A549 (cell line): ENCODE data around the gene VWA8. TPM values are rescaled to one million over a fixed set of nuclear protein-coding genes. Genes with fewer than 3 reads are reported as not detected.

Experiments
- ATAC-seq, 2 experiments: fragments of 200-7000 bp in 1 of 2; fragments of >200 bp in 1 of 2; cut with Nextera tagmentation in 1 of 2; cut with Tn5 transposase in 1 of 2; 3 replicates each; pipeline versions ENCODE4 v1.8.0 to v1.9.1; 2018 to 2020; ENCODE audit warnings: mild to moderate bottlenecking in 1 of 2, moderate library complexity in 1 of 2
- CTCF ChIA-PET: fragments of 300-600 bp; sonication (Branson Sonifier 250); formaldehyde crosslinking; extraction: SDS; loops from one replicate; lab custom pipeline; 2021; ENCODE audit warnings: antibody characterized with exemption, inconsistent platforms; lab: Yijun Ruan, JAX
- POLR2A ChIA-PET: fragments of 350-600 bp; formaldehyde crosslinking; extraction: SDS; loops from one replicate; lab custom pipeline; 2021; ENCODE audit warnings: antibody characterized with exemption, inconsistent platforms; lab: Yijun Ruan, JAX
- DNase-seq, 2 experiments: peaks; one replicate each; pipeline versions ENCODE4 v3.0.0 to v3.0.0-alpha.2; 2011 to 2016; ENCODE audit warnings: low read depth in 1 of 2, low spot score in 1 of 2
- FAIRE-seq: peaks from 2 replicates; lab custom pipeline; 2011; peaks lifted over from hg19 to GRCh38; lab: Jason Lieb, UNC
- H3K27ac ChIP-seq, 2 experiments: fragments of >200 bp; sonication (Bioruptor Twin); formaldehyde crosslinking; 3 replicates each; pipeline ENCODE4 v1.5.1; 2016 to 2017
- H3K4me1 ChIP-seq: fragments of >200 bp; sonication (Bioruptor Twin); formaldehyde crosslinking; 3 replicates; pipeline ENCODE4 v1.6.1; 2016
- H3K4me2 ChIP-seq: fragments of >200 bp; sonication (Bioruptor Twin); formaldehyde crosslinking; 3 replicates; pipeline ENCODE4 v1.6.1; 2016
- H3K4me3 ChIP-seq: fragments of >200 bp; sonication (Bioruptor Twin); formaldehyde crosslinking; 3 replicates; pipeline ENCODE4 v1.5.1; 2016
- H3K9me3 ChIP-seq: fragments of >200 bp; sonication (Bioruptor Twin); formaldehyde crosslinking; 3 replicates; pipeline ENCODE4 v1.6.1; 2016
- ATOH8 ChIP-seq: fragments of 250-450 bp; sonication (Bioruptor Pico); IDR thresholded peaks from 2 replicates; pipeline ENCODE4 v1.5.0; 2020; ENCODE audit warnings: low read depth, mild to moderate bottlenecking, moderate library complexity
- CBX2 ChIP-seq: fragments of 200-600 bp; sonication (generic); IDR thresholded peaks from 2 replicates; pipeline ENCODE4 v1.6.1; 2016; ENCODE audit warnings: low read depth, mild to moderate bottlenecking, borderline replicate concordance
- CHD2 ChIP-seq: fragments of 150-350 bp; IDR thresholded peaks from 2 replicates; pipeline ENCODE4 v1.6.1; 2014; ENCODE audit warnings: low read length; ENCODE audit not compliant: partially characterized antibody
- CHD4 ChIP-seq: fragments of 200-600 bp; sonication (generic); IDR thresholded peaks from 2 replicates; pipeline ENCODE4 v1.6.1; 2016; ENCODE audit warnings: antibody characterized with exemption, mild to moderate bottlenecking, borderline replicate concordance
- E2F6 ChIP-seq: IDR thresholded peaks from 2 replicates; pipeline ENCODE4 v1.6.1; 2012; ENCODE audit warnings: low read depth, borderline replicate concordance
- EP300 ChIP-seq, 2 experiments: fragments of >200 bp; sonication (Bioruptor Twin); formaldehyde crosslinking; IDR thresholded peaks; 2 replicates in 1 of 2; 3 replicates in 1 of 2; pipeline ENCODE4 v1.6.1; 2016 to 2017
- FOXS1 ChIP-seq: fragments of 250-450 bp; sonication (Bioruptor Pico); IDR thresholded peaks from 2 replicates; pipeline ENCODE4 v1.5.0; 2020; ENCODE audit warnings: mild to moderate bottlenecking, moderate library complexity
- HDAC2 ChIP-seq: fragments of 200-600 bp; sonication (generic); IDR thresholded peaks from 2 replicates; pipeline ENCODE4 v1.6.1; 2016
- HEYL ChIP-seq: fragments of 250-450 bp; sonication (Bioruptor Pico); IDR thresholded peaks from 2 replicates; pipeline ENCODE4 v1.8.0; 2021; ENCODE audit warnings: mild to moderate bottlenecking, moderate library complexity
- HOXA7 ChIP-seq: fragments of 250-450 bp; sonication (Bioruptor Pico); IDR thresholded peaks from 2 replicates; pipeline ENCODE4 v1.5.0; 2020; ENCODE audit warnings: mild to moderate bottlenecking, moderate library complexity
- JUNB ChIP-seq: fragments of >200 bp; sonication (Bioruptor Twin); formaldehyde crosslinking; IDR thresholded peaks from 2 replicates; pipeline ENCODE4 v1.6.1; 2016
- KDM5A ChIP-seq: fragments of 200-600 bp; sonication (generic); IDR thresholded peaks from 2 replicates; pipeline ENCODE4 v1.6.1; 2016; ENCODE audit warnings: antibody characterized with exemption, mild to moderate bottlenecking
- MAFK ChIP-seq: fragments of 450-650 bp; IDR thresholded peaks from 2 replicates; pipeline ENCODE4 v1.6.1; 2014; ENCODE audit not compliant: partially characterized antibody
- NPAS2 ChIP-seq: fragments of 250-450 bp; sonication (Bioruptor Pico); IDR thresholded peaks from 2 replicates; pipeline ENCODE4 v1.8.0; 2022; ENCODE audit warnings: mild to moderate bottlenecking, moderate library complexity, borderline replicate concordance
- NR3C1 ChIP-seq: fragments of >200 bp; sonication (Bioruptor Twin); formaldehyde crosslinking; IDR thresholded peaks from 3 replicates; pipeline ENCODE4 v1.6.1; 2017
- PBX3 ChIP-seq: IDR thresholded peaks from 2 replicates; pipeline ENCODE4 v1.6.1; 2012
- POLR2A ChIP-seq: IDR thresholded peaks from 2 replicates; pipeline ENCODE4 v1.6.1; 2012; ENCODE audit warnings: mild to moderate bottlenecking, low read length
- POLR2AphosphoS2 ChIP-seq: conservative IDR thresholded peaks from 2 replicates; pipeline ENCODE4 v1.6.1; 2012; ENCODE audit warnings: low read length, improper control_type of control experiment, inconsistent platforms
- RAD21 ChIP-seq, 2 experiments: fragments of >200 bp in 1 of 2; sonication (Bioruptor Twin) in 1 of 2; formaldehyde crosslinking in 1 of 2; IDR thresholded peaks in 1 of 2; conservative IDR thresholded peaks in 1 of 2; 2 replicates in 1 of 2; 3 replicates in 1 of 2; pipeline ENCODE4 v1.6.1; 2012 to 2018; ENCODE audit warnings: inconsistent platforms in 1 of 2
- RARB ChIP-seq: fragments of 250-450 bp; sonication (Bioruptor Pico); IDR thresholded peaks from 2 replicates; pipeline ENCODE4 v1.8.0; 2021; ENCODE audit warnings: mild to moderate bottlenecking, moderate library complexity
- RCOR1 ChIP-seq: fragments of 150-350 bp; IDR thresholded peaks from 2 replicates; pipeline ENCODE4 v1.6.1; 2014; ENCODE audit warnings: antibody characterized with exemption, low read length, low read depth
- RFX5 ChIP-seq: fragments of 450-650 bp; IDR thresholded peaks from 2 replicates; pipeline ENCODE4 v1.7.1; 2014; ENCODE audit warnings: antibody characterized with exemption, mild to moderate bottlenecking, moderate library complexity
- TP53 ChIP-seq: fragments of 250-450 bp; sonication (Bioruptor Pico); IDR thresholded peaks from 2 replicates; pipeline ENCODE4 v1.5.0; 2021; ENCODE audit warnings: mild to moderate bottlenecking, moderate library complexity
- ZFP36 ChIP-seq: fragments of 450-650 bp; IDR thresholded peaks from 2 replicates; pipeline ENCODE4 v1.6.1; 2014; ENCODE audit warnings: borderline replicate concordance; ENCODE audit not compliant: partially characterized antibody
- ZNF302 ChIP-seq: fragments of 250-450 bp; sonication (Bioruptor Pico); IDR thresholded peaks from 2 replicates; pipeline ENCODE4 v1.9.0; 2021; ENCODE audit warnings: inconsistent platforms, mild to moderate bottlenecking, moderate library complexity
- WGBS: methylation state at CpG from one replicate; pipeline ENCODE4 v1.1.6; 2017; ENCODE audit errors: missing lambda C conversion rate; 5-methylcytosine and 5-hydroxymethylcytosine counted together
- polyA plus RNA-seq, 4 experiments: library from polyadenylated mRNA; depleted of rRNA in 3 of 4; stranded (reverse); fragments of >200 nt; fragmentation: RNase III in 1 of 4; extraction: RNeasy Plus Mini Kit Qiagen cat#74134 plus additional on column Dnase treatment in 1 of 4; gene quantifications; 2 replicates in 3 of 4; 3 replicates in 1 of 4; pipeline ENCODE4 v1.2.3, GENCODE V29; 2011 to 2017
- TF ChIP-seq, protein P1 (sequence below): fragments of >200 bp; sonication (Bioruptor Twin); formaldehyde crosslinking; IDR thresholded peaks from 3 replicates; pipeline ENCODE4 v1.6.1; 2016
- TF ChIP-seq, protein P2 (sequence below): IDR thresholded peaks from 2 replicates; pipeline ENCODE4 v1.6.1; 2012
- TF ChIP-seq, protein P3 (sequence below): fragments of 450-650 bp; IDR thresholded peaks from 2 replicates; pipeline ENCODE4 v1.6.1; 2014; ENCODE audit warnings: antibody characterized with exemption
- TF ChIP-seq, protein P4 (sequence below): fragments of 150-350 bp; IDR thresholded peaks from 2 replicates; pipeline ENCODE4 v1.6.1; 2014; ENCODE audit warnings: low read depth, mild to moderate bottlenecking, low read length

The VWA8 gene
- polyA plus RNA-seq, 2 of the 4 experiments (the other 2 are of a cell fraction): 6.4 to 15.3 TPM

DNA sequence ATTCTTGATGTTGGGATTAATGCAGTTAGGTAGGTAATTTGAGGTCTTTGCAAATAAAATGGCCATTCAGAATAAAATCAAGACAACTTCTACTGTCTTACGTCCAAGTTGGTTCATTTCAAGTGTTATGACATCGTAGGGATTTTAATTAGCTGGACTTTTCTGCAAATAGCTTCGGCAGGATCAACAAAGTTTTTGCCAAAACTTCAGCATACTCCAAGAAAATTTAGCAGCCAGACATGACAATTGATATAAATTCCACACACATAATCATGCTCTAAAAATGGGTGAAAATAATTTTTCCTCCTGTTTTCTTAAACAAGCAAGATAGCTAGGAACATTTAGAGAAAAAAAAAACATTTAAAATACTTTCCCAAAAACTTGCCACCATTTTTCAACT is 344.8 kb downstream of the VWA8 start:
- TF ChIP-seq MAFK (no peak), CHD4 (no peak), FOXS1 (CRISPR knock-in tag) (no peak), HOXA7 (CRISPR knock-in tag) (no peak), TP53 (CRISPR knock-in tag) (no peak), RFX5 (no peak), CHD2 (no peak), RAD21 (conservative IDR thresholded peaks at IDR 0.05 in 1 of 2, IDR thresholded peaks at IDR 0.05 in 1 of 2) (no peak), PBX3 (no peak), POLR2AphosphoS2 (no peak), JUNB (no peak), ZFP36 (no peak), NR3C1 (no peak)
- TF ChIP-seq, protein P1, sequence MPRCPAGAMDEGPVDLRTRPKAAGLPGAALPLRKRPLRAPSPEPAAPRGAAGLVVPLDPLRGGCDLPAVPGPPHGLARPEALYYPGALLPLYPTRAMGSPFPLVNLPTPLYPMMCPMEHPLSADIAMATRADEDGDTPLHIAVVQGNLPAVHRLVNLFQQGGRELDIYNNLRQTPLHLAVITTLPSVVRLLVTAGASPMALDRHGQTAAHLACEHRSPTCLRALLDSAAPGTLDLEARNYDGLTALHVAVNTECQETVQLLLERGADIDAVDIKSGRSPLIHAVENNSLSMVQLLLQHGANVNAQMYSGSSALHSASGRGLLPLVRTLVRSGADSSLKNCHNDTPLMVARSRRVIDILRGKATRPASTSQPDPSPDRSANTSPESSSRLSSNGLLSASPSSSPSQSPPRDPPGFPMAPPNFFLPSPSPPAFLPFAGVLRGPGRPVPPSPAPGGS: no peak
- no peak overlapping the region for H3K4me3 ChIP-seq
- ChIA-PET CTCF (no interaction called here), POLR2A (no interaction called here)
- H3K9me3 ChIP-seq: no peaks in the 10 kb centered on the region
- FAIRE-seq: no peak
- no peak overlapping the region for H3K27ac ChIP-seq
- ATAC-seq: no peak
- H3K4me2 ChIP-seq: no peak overlapping the region
- WGBS: 96% methylated on average over 3 of the region's 3 CpGs
- no peak for DNase-seq
- H3K4me1 ChIP-seq: peaks cover 8% of the 10 kb centered on the region; the same call in 2 of the 3 replicates

- Histone ChIP-seq H3K4me1 (peaks cover 15% of the 10 kb centered on the region; the same call in 2 of the 3 replicates), H3K9me3 (no peaks in the 10 kb centered on the region), H3K4me2 (no peak overlapping the region), H3K4me3 (no peak overlapping the region), H3K27ac (no peak overlapping the region)
- FAIRE-seq (no peak), DNase-seq (no peak), ATAC-seq (no peak)
- ChIA-PET CTCF (no interaction called here), POLR2A (no interaction called here)
- TF ChIP-seq ZNF302 (CRISPR knock-in tag): no peak
- no peak for TF ChIP-seq CHD2
- TF ChIP-seq POLR2AphosphoS2: no peak
- TF ChIP-seq, protein P2, sequence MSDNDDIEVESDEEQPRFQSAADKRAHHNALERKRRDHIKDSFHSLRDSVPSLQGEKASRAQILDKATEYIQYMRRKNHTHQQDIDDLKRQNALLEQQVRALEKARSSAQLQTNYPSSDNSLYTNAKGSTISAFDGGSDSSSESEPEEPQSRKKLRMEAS: no peak
- TF ChIP-seq POLR2A: no peak
- no peak for TF ChIP-seq KDM5A
- TF ChIP-seq HEYL (CRISPR knock-in tag): no peak
- TF ChIP-seq ZFP36: no peak
Measured at GRCh38 chr13:41615528-41615855, 345.4 kb downstream of the VWA8 start.

- Histone ChIP-seq H3K9me3 (no peaks in the 10 kb centered on the region), H3K4me2 (no peak overlapping the region), H3K27ac (no peak overlapping the region), H3K4me3 (no peak overlapping the region), H3K4me1 (peaks cover 18% of the 10 kb centered on the region; the same call in 2 of the 3 replicates)
- CTCF ChIA-PET: no interaction called here
- POLR2A ChIA-PET: no interaction called here
- DNase-seq (no peak), FAIRE-seq (no peak), ATAC-seq (no peak)
- WGBS: 94% methylated on average over 7 of the region's 7 CpGs
- no peak for TF ChIP-seq EP300 (IDR thresholded peaks at IDR 0.05)
- no peak for TF ChIP-seq HDAC2
- TF ChIP-seq HEYL (CRISPR knock-in tag): no peak
- TF ChIP-seq RCOR1: no peak
- TF ChIP-seq, protein P3, sequence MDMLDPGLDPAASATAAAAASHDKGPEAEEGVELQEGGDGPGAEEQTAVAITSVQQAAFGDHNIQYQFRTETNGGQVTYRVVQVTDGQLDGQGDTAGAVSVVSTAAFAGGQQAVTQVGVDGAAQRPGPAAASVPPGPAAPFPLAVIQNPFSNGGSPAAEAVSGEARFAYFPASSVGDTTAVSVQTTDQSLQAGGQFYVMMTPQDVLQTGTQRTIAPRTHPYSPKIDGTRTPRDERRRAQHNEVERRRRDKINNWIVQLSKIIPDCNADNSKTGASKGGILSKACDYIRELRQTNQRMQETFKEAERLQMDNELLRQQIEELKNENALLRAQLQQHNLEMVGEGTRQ: no peak
- TF ChIP-seq NPAS2: no peak
- no peak for TF ChIP-seq CBX2
- TF ChIP-seq, protein P4, sequence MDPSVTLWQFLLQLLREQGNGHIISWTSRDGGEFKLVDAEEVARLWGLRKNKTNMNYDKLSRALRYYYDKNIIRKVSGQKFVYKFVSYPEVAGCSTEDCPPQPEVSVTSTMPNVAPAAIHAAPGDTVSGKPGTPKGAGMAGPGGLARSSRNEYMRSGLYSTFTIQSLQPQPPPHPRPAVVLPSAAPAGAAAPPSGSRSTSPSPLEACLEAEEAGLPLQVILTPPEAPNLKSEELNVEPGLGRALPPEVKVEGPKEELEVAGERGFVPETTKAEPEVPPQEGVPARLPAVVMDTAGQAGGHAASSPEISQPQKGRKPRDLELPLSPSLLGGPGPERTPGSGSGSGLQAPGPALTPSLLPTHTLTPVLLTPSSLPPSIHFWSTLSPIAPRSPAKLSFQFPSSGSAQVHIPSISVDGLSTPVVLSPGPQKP: no peak
- no peak for TF ChIP-seq E2F6
- TF ChIP-seq ATOH8 (CRISPR knock-in tag): no peak
- no peak for TF ChIP-seq POLR2A
- no peak for TF ChIP-seq RAD21 (conservative IDR thresholded peaks at IDR 0.05 in 1 of 2, IDR thresholded peaks at IDR 0.05 in 1 of 2)
- no peak for TF ChIP-seq CHD2
- no peak for TF ChIP-seq RARB (CRISPR knock-in tag)
Measured at GRCh38 chr13:41614671-41615527, 346.0 kb downstream of the VWA8 start.
